Pulmonary artery endothelial cell (primary cell): Measurements from ENCODE around the gene ARHGEF3. TPM values are rescaled to one million over a fixed set of nuclear protein-coding genes. Genes with fewer than 3 reads are reported as not detected.

Experiments used
- DNase-seq: peaks from one replicate; pipeline ENCODE4 v3.0.0-alpha.2; 2011; ENCODE audit warnings: low read depth, low spot score
- total RNA-seq: library from RNA; depleted of rRNA; stranded (reverse); fragments of >200 nt; gene quantifications from 2 replicates; pipeline ENCODE4 v1.2.3, GENCODE V29; 2014

The ARHGEF3 gene
- total RNA-seq, 1 donor from 2014 or later = 13.8 TPM

- DNase-seq = peak; percentile 33
These were observed 118.5 kb downstream of the ARHGEF3 start, which contains the start of gene TASOR for GRCh38 chr3:56683122-56683817. TASOR (minus strand) TSS chr3:56683265; CDS start chr3:56683006, 259 bp downstream.

- no peak for DNase-seq
These were observed 119.2 kb downstream of the ARHGEF3 start for GRCh38 chr3:56682462-56683121.

GRCh38 chr3:56681984-56682461 is 119.7 kb downstream of the ARHGEF3 start:
- no peak for DNase-seq

GRCh38 chr3:56680054-56680580 is 121.6 kb downstream of the ARHGEF3 start:
- DNase-seq = no peak

Other genes starting within 250 kb of the ARHGEF3 start
- 11.9 and 14.7 TPM in 2 replicates for gene CCDC66, start 244.8 kb downstream of the ARHGEF3 start, total RNA-seq
- 71.6 and 103 TPM in 2 replicates for gene TASOR, start 118.7 kb downstream of the ARHGEF3 start, total RNA-seq